ENCODE results near the gene ACER2.

DNA sequence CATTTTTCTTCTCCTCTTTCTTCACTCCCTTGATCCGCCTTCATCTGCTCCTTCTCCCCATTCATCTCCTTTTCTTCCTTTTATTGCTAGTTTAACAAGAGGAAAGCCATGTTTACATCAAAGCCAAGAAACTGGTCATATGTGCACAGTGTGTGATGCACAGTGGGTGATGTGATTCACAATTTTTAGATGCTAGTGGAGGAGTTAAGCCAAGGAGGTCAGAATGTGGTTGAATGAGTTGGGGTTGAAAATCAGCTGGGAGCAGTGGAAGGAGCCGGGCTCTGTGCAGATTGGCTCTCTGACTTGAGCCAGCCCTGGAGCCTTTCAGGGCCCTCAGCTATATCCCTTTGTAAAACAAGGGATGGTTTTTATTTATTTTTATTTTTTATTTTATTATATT, 7.3 kb downstream of the ACER2 start:
- TF ChIP-seq, protein P1, sequence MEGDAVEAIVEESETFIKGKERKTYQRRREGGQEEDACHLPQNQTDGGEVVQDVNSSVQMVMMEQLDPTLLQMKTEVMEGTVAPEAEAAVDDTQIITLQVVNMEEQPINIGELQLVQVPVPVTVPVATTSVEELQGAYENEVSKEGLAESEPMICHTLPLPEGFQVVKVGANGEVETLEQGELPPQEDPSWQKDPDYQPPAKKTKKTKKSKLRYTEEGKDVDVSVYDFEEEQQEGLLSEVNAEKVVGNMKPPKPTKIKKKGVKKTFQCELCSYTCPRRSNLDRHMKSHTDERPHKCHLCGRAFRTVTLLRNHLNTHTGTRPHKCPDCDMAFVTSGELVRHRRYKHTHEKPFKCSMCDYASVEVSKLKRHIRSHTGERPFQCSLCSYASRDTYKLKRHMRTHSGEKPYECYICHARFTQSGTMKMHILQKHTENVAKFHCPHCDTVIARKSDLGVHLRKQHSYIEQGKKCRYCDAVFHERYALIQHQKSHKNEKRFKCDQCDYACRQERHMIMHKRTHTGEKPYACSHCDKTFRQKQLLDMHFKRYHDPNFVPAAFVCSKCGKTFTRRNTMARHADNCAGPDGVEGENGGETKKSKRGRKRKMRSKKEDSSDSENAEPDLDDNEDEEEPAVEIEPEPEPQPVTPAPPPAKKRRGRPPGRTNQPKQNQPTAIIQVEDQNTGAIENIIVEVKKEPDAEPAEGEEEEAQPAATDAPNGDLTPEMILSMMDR (IDR thresholded peaks at IDR 0.05; ENCODE audit: low read depth, low read length, poor library complexity, severe bottlenecking), result no peak
- no peak for TF ChIP-seq EZH2phosphoT487 (IDR thresholded peaks at IDR 0.05; ENCODE audit: borderline replicate concordance, low read length)

Data from DOHH2 (cell line).